Natural killer cell treated with Interleukin-12 subunit alpha and Interleukin-12 subunit beta and Interleukin-15 and Interleukin-18, amount 100 ng/mL, for 72 hours (primary cell): ENCODE results near the gene ARHGAP25. TPM values are rescaled to one million over a fixed set of nuclear protein-coding genes. Genes with fewer than 3 reads are reported as not detected.

ENCODE experiments used
- ATAC-seq, 2 donors: fragments of 150-1000 bp; cut with Tn5 transposase in 1 of 2; sonication (Bioruptor Pico), chemical (Tn5 transposase) in 1 of 2; 2 replicates each; pipeline ENCODE4 v1.10.0; 2021
- DNase-seq: peaks from one replicate; pipeline ENCODE4 v3.0.0; 2022; ENCODE audit warnings: low spot score
- H3K27ac Mint-ChIP-seq, 2 donors: 1 replicate in 1 of 2; 2 replicates in 1 of 2; pipeline ENCODE4 v1.8.0; 2022; ENCODE audit warnings: mixed read lengths in 2 of 2, mild to moderate bottlenecking in 1 of 2, moderate library complexity in 1 of 2
- H3K27me3 Mint-ChIP-seq, 2 donors: 1 replicate in 1 of 2; 2 replicates in 1 of 2; pipeline ENCODE4 v1.8.0; 2022; ENCODE audit warnings: mixed read lengths in 2 of 2
- H3K36me3 Mint-ChIP-seq: one replicate; pipeline ENCODE4 v1.8.0; 2022; ENCODE audit warnings: mixed read lengths
- H3K4me1 Mint-ChIP-seq, 2 donors: 1 replicate in 1 of 2; 2 replicates in 1 of 2; pipeline ENCODE4 v1.8.0; 2022; ENCODE audit warnings: low read depth in 2 of 2, mixed read lengths in 2 of 2, mild to moderate bottlenecking in 1 of 2
- H3K4me3 Mint-ChIP-seq: one replicate; pipeline ENCODE4 v1.8.0; 2022; ENCODE audit warnings: mixed read lengths
- H3K9me3 Mint-ChIP-seq: 2 replicates; pipeline ENCODE4 v1.8.0; 2022; ENCODE audit warnings: mixed read lengths
- total RNA-seq, 2 donors: library from RNA; stranded (reverse); gene quantifications; one replicate each; pipeline ENCODE4 v1.2.3, GENCODE V29; 2022

The ARHGAP25 gene
- total RNA-seq, 2 donors from 2014 or later, result 121 to 170 TPM

DNA sequence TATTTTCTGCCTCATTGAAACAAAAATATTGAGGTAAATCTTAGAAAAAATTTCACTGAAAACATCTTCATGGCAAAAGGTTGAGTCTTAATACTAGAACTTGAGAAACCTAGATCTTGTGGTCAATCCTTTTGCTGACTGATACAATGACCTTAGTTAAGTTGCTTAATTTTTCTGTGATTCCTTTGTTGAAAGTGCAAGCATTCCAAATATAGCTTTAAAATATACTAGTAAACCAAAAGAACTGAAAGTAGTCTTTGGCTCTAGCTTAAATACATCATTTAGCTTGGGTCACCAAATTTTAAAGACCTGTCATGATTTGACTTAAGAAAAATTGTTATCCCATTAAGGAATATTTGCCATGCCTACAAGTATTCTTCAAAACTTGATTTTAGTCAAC, 119.9 kb downstream of the ARHGAP25 start:
- no peak for DNase-seq
- Mint-ChIP-seq H3K27ac (no peak overlapping the region), H3K4me1 (peaks cover 20 to 22% of the 10 kb centered on the region in 2 donors), H3K4me3 (no peak overlapping the region), H3K9me3 (no peaks in the 10 kb centered on the region), H3K27me3 (peaks cover 10 to 15% of the 10 kb centered on the region in 2 donors), H3K36me3 (no peaks in the 10 kb centered on the region)
- no peak for ATAC-seq

DNA sequence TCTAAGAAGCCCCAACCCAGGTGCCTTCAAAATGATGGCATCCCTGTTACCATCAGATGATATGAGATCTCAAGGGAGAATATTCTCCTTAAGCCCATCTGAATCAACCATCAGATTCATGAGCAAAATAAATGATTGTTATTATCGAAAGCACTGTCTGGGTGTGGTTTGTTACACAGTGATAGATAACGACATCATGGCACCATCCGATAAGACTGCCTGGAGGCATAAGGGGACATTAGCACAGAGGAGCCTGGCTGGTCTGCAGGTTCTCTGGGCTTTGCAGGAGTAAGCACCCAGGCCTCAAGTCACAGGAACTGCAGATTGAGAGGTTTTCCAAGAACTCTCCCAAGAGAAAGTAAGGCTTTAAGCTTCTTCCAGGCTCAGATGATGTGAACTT, 120.9 kb downstream of the ARHGAP25 start:
- Mint-ChIP-seq H3K4me1 (peaks cover 27 to 32% of the 10 kb centered on the region in 2 donors), H3K36me3 (no peaks in the 10 kb centered on the region), H3K4me3 (no peak overlapping the region), H3K27ac (no peak overlapping the region), H3K27me3 (peaks cover 3 to 13% of the 10 kb centered on the region in 2 donors), H3K9me3 (no peaks in the 10 kb centered on the region)
- no peak for DNase-seq
- ATAC-seq, result no peak

DNA sequence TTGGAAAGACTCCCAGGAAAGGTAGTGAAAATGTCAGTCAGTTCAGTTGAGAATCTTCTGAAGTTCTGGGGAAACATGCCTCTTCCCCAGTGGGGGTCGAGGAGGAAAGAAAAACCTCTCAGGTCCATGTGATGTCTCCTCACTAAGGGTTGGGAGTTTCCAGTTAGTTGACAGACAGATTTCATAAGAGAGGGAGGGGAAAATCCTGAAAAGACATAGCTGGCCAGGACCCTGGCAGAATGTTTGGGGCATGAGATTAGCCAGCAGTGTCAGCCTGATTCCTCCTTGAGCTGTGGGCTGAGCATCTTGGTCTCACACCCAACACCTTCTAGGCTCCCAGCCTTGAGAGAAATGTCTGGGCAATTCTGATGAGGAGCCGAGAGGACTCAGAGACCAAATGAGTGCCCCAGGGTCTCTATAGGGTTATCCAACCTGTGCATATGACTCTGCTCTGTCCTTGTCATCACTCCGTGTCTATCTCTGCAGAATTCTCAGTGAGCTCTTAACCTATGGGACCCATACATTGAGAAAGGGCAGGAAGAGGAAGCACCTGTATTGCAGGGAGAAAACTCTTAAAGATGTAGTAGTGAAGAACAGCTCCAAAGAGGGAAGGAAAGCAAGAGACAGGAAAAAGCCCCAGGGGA, 122.7 kb downstream of the ARHGAP25 start:
- DNase-seq (no peak), ATAC-seq (peak in 1 of 2 donors; percentile 50)
- Mint-ChIP-seq H3K27me3 (peaks cover 0 to 12% of the 10 kb centered on the region in 2 donors), H3K27ac (peak overlapping the region; percentile 7 to 29), H3K4me1 (peaks cover 34 to 36% of the 10 kb centered on the region in 2 donors), H3K36me3 (no peaks in the 10 kb centered on the region), H3K9me3 (no peaks in the 10 kb centered on the region), H3K4me3 (peak overlapping the region; percentile 28)

DNA sequence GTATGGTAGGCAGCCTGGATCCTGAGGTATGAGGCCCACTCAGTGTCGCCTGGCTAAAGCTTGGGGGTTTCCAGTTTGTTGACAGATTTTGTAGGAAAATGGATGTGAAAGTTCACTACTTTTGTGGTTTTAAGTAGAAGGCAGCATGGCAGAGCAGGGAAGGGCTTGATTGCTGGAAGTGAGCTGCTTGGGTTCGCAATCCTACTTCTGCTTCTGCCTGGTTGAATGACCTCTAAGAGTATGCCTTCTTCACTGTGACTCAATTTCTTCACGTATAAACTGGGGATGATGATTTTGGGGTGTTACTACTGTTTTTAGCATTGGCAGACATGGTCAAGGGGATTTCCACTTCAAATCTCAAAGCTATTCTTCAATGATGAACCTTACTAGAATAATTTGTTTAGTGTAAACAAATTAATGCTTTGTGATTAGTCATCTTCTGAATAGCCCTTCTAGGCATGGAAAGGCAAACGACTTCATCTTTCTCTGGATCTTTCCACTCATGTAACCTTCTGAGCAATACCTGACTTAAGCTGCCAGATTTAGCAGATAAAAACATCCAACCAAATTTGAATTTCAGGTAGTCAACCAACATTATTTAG, 123.3 kb downstream of the ARHGAP25 start:
- DNase-seq (no peak), ATAC-seq (peak; percentile 76 to 83)
- peak overlapping the region; percentile 7 to 29 for H3K27ac Mint-ChIP-seq
- peaks cover 0 to 12% of the 10 kb centered on the region in 2 donors for H3K27me3 Mint-ChIP-seq
- H3K4me1 Mint-ChIP-seq, result peaks cover 34 to 36% of the 10 kb centered on the region in 2 donors
- no peaks in the 10 kb centered on the region for H3K36me3 Mint-ChIP-seq
- H3K4me3 Mint-ChIP-seq, result peak overlapping the region; percentile 28
- H3K9me3 Mint-ChIP-seq, result no peaks in the 10 kb centered on the region

DNA sequence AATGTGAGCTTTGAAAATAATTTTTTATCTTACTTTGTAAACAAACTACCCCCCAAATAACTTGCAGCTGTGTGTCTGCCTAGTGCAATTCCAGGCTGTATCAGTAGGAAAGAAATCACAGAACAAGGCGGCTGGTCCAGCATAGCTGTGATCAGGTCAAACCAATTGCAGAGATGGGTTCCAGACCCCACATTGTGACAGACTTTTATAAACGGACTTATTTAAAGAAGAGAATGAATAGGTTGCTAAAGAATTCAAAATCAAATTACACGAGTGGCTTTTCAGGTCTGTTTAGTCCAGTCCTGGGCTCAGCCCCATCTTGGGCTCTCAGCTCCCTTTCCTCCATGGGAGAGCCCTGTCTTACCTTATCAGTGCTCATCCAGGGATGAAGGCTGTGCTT, 125.5 kb downstream of the ARHGAP25 start:
- DNase-seq (no peak), ATAC-seq (no peak)
- peaks cover 0 to 12% of the 10 kb centered on the region in 2 donors for H3K27me3 Mint-ChIP-seq
- peak overlapping the region; percentile 15 to 40 for H3K27ac Mint-ChIP-seq
- peaks cover 34 to 36% of the 10 kb centered on the region in 2 donors for H3K4me1 Mint-ChIP-seq
- no peaks in the 10 kb centered on the region for H3K9me3 Mint-ChIP-seq
- no peak overlapping the region for H3K4me3 Mint-ChIP-seq
- H3K36me3 Mint-ChIP-seq, result no peaks in the 10 kb centered on the region

DNA sequence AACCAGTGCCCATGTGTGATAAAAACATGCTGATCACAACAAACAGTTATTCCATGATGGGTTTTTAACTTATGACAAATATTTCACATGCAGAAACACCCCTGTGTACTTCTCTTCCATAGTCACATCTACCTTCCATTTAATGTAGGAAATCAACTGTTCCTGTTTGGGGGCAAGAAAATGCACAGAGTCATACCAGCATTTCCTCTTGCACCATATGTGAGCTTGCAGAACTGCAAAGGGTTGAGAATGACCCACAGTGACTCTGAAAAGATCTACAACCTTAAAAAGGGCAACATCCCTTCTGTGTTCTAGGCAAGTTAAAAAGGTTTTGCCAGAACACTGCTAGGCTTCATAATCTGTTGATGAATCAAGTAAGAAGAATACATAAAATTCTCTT, 126.7 kb downstream of the ARHGAP25 start:
- H3K4me1 Mint-ChIP-seq, result peaks cover 34 to 36% of the 10 kb centered on the region in 2 donors
- DNase-seq, result no peak
- peak in 1 of 2 donors; percentile 42 for ATAC-seq

DNA sequence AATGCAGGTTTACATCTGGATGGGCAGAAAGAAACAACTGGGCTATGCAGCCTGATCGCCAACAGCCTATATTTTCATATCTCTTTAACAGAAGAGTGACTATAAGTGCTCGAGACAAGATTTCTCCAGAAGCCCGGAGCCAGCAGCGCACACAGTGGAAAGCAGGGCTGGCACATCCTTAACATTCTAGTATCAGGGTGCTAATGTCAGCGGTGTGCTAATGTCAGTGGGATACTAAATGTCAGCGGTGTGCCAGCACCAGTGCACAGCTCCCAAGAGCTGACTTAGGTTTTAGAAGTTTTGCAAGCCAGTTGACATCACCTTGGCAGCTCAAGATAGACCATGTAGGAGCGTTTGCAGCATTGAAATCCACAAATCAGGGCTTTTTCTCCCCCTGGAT, 128.3 kb downstream of the ARHGAP25 start:
- no peak overlapping the region for H3K4me3 Mint-ChIP-seq
- no peaks in the 10 kb centered on the region for H3K9me3 Mint-ChIP-seq
- peaks cover 28 to 30% of the 10 kb centered on the region in 2 donors for H3K4me1 Mint-ChIP-seq
- peaks cover 0 to 2% of the 10 kb centered on the region in 2 donors for H3K27me3 Mint-ChIP-seq
- H3K36me3 Mint-ChIP-seq, result no peaks in the 10 kb centered on the region
- ATAC-seq (no peak), DNase-seq (no peak)
- H3K27ac Mint-ChIP-seq, result no peak overlapping the region

More for the DNA sequence above, 126.7 kb downstream of the ARHGAP25 start:
- Mint-ChIP-seq H3K9me3 (no peaks in the 10 kb centered on the region), H3K27me3 (peaks cover 0 to 9% of the 10 kb centered on the region in 2 donors), H3K27ac (peak overlapping the region in 1 of 2 donors; percentile 29), H3K36me3 (no peaks in the 10 kb centered on the region), H3K4me3 (no peak overlapping the region)

DNA sequence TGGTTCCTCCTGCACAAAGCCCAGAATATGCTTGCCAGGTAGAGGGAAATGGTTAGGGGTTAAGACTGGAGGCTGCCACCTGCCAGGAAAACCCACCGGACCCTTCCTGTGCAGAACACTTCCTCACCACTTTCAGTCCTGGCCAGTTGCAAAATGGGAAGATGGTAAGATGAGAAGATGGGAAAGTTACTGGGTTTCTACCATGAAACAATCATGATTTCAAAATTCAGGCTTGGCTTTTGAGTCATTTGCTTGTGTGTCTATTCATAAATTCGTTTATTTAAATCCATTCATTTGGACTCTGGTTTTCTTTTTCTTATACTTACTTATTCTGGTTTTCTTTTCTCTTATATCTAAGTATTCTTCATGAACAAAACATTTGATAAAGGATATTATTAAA, 129.4 kb downstream of the ARHGAP25 start:
- peaks cover 19% of the 10 kb centered on the region in 2 donors for H3K4me1 Mint-ChIP-seq
- H3K27ac Mint-ChIP-seq, result no peak overlapping the region
- ATAC-seq, result no peak
- no peaks in the 10 kb centered on the region for H3K36me3 Mint-ChIP-seq
- H3K9me3 Mint-ChIP-seq, result no peaks in the 10 kb centered on the region
- DNase-seq, result no peak
- H3K27me3 Mint-ChIP-seq, result peaks cover 0 to 6% of the 10 kb centered on the region in 2 donors
- no peak overlapping the region for H3K4me3 Mint-ChIP-seq

DNA sequence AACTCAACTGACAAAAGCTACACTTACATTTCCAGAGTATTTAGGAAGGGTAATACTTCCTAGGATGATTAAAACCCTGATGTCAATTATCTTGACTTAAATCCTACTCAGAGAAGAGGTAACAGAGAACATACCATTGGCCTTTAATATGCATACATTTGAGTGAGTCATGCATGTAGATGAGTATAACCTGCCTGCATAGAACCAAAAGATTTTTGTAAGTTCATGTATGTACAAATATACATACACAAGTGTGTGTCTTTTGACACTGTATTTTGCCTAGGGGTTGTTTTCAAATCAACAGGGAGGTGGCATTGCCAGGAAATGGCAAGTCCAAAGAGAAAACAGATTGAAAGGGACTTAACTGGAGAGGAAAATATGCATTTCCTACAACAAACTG, 130.5 kb downstream of the ARHGAP25 start:
- H3K9me3 Mint-ChIP-seq, result no peaks in the 10 kb centered on the region
- H3K4me1 Mint-ChIP-seq, result peaks cover 8% of the 10 kb centered on the region in 2 donors
- peaks cover 0 to 8% of the 10 kb centered on the region in 2 donors for H3K27me3 Mint-ChIP-seq

DNA sequence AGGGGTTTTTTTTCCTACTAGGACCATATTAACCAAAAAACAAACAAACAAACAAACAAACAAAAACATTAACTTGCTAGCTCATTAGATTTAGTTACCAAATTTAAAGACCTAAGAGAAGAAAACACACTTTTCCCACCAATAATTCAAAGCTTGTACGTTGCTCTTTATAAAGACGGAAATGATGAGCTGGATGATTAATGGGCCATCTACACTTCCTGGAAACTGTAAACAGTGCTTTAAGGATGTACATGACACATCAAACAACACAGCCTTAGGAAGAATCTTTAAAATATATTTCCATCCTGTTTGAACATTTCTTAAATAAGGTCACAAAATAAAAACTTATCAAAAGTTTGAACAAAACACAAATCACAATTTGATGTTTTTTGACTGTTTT, 135.6 kb downstream of the ARHGAP25 start:
- H3K27ac Mint-ChIP-seq, result peak overlapping the region in 1 of 2 donors; percentile 46

More for the DNA sequence above, 130.5 kb downstream of the ARHGAP25 start:
- Mint-ChIP-seq H3K36me3 (no peaks in the 10 kb centered on the region), H3K4me3 (no peak overlapping the region), H3K27ac (no peak overlapping the region)
- DNase-seq (no peak), ATAC-seq (no peak)

DNA sequence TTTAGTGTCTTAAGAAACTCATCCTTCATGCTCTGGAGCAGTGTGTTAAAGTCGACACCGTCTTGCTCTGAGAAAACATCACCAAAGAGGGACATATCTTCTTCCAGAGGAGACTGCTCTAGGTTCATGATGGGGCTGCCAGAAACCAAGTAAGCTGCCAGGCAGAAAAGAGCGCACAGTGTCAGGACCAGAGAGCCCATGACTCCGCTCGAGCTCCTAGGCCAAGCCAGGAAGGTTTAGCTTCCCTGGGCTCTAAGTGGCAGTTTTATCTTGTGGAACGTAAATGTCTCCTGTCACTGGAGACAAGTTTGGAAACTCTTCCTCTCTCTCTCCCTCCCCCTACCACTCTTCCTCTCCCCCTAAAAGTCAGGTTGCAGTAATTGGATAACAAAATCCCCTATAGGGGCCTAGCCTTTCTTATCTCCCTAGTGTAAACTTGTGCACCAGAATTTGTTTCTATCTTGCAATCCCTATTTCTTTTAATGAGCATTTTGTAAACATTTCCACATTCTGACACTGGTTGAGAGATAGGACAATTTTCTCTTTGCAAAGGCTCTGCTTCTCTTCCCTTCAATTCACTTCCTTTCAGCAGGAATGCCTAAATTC, 136.7 kb downstream of the ARHGAP25 start, which contains the start of gene BMP10:
Gene BMP10, minus strand, starts transcription at position 239 of the 606 bp plus-strand sequence. Its CDS starts 39 bp downstream, at position 200.
- no peaks in the 10 kb centered on the region for H3K4me1 Mint-ChIP-seq
- H3K36me3 Mint-ChIP-seq, result no peaks in the 10 kb centered on the region
- H3K9me3 Mint-ChIP-seq, result no peaks in the 10 kb centered on the region
- DNase-seq (no peak), ATAC-seq (no peak)
- H3K4me3 Mint-ChIP-seq, result no peak within 1 kb of the TSS
- peak within 1 kb of the TSS in 1 of 2 donors; percentile 46 for H3K27ac Mint-ChIP-seq
- peaks cover 0 to 16% of the 10 kb centered on the region in 2 donors for H3K27me3 Mint-ChIP-seq

More for the DNA sequence above, 135.6 kb downstream of the ARHGAP25 start:
- H3K27me3 Mint-ChIP-seq, result peaks cover 0 to 14% of the 10 kb centered on the region in 2 donors
- ATAC-seq (no peak), DNase-seq (no peak)
- H3K36me3 Mint-ChIP-seq, result no peaks in the 10 kb centered on the region
- H3K9me3 Mint-ChIP-seq, result no peaks in the 10 kb centered on the region
- H3K4me3 Mint-ChIP-seq, result no peak overlapping the region
- H3K4me1 Mint-ChIP-seq, result no peaks in the 10 kb centered on the region
